Measurements from ENCODE around the gene STARD3NL. TPM values are rescaled to one million over a fixed set of nuclear protein-coding genes. Genes with fewer than 3 reads are reported as not detected.

STARD3NL gene
- total and polyA plus RNA-seq, 2 of the 13 experiments (the other 11 are each of a cell fraction or from before 2014, with no cell fraction given), result 37.3 to 42.3 TPM

DNA sequence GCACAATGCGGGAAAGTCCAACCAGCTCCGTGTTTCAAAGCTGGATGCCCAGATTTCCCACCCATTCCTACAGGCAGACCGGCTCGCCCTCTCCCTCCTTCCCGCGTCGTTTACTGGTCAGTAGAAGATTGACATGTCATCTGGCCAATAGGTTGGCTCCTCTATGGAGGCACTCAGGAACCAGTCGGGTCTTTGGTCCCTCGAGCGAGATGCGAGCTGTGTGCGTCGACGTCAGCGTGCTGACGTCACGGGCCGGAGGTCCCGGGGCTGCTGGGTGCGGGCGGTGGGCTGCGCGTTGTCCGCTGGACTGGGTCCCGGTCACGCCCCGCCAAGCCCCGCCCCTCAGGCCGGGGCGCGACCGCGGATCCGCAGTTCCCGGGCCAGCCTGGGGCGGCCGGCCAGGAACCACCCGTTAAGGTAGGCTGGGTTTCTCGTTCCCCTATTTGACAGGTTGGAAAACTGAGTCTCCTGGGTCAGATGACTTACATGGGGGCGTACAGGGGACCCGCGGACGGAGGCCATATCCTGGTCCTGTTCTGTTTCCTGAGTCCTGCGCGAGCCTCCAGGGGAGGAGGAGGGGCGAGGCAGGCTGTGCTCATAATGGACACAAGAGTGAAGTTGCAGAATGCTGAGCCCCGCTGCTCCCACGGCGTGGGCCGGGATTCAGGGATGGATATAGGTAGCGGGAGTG, at the start of gene STARD3NL (continued):
- TF ChIP-seq, protein P1, sequence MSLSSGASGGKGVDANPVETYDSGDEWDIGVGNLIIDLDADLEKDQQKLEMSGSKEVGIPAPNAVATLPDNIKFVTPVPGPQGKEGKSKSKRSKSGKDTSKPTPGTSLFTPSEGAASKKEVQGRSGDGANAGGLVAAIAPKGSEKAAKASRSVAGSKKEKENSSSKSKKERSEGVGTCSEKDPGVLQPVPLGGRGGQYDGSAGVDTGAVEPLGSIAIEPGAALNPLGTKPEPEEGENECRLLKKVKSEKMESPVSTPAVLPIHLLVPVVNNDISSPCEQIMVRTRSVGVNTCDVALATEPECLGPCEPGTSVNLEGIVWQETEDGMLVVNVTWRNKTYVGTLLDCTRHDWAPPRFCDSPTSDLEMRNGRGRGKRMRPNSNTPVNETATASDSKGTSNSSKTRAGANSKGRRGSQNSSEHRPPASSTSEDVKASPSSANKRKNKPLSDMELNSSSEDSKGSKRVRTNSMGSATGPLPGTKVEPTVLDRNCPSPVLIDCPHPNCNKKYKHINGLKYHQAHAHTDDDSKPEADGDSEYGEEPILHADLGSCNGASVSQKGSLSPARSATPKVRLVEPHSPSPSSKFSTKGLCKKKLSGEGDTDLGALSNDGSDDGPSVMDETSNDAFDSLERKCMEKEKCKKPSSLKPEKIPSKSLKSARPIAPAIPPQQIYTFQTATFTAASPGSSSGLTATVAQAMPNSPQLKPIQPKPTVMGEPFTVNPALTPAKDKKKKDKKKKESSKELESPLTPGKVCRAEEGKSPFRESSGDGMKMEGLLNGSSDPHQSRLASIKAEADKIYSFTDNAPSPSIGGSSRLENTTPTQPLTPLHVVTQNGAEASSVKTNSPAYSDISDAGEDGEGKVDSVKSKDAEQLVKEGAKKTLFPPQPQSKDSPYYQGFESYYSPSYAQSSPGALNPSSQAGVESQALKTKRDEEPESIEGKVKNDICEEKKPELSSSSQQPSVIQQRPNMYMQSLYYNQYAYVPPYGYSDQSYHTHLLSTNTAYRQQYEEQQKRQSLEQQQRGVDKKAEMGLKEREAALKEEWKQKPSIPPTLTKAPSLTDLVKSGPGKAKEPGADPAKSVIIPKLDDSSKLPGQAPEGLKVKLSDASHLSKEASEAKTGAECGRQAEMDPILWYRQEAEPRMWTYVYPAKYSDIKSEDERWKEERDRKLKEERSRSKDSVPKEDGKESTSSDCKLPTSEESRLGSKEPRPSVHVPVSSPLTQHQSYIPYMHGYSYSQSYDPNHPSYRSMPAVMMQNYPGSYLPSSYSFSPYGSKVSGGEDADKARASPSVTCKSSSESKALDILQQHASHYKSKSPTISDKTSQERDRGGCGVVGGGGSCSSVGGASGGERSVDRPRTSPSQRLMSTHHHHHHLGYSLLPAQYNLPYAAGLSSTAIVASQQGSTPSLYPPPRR (CRISPR knock-in tag; IDR thresholded peaks at IDR 0.05; ENCODE audit: borderline replicate concordance), result no peak
- no peak for TF ChIP-seq STAG1 (CRISPR knock-in tag; IDR thresholded peaks at IDR 0.05)
- TF ChIP-seq, protein P2, sequence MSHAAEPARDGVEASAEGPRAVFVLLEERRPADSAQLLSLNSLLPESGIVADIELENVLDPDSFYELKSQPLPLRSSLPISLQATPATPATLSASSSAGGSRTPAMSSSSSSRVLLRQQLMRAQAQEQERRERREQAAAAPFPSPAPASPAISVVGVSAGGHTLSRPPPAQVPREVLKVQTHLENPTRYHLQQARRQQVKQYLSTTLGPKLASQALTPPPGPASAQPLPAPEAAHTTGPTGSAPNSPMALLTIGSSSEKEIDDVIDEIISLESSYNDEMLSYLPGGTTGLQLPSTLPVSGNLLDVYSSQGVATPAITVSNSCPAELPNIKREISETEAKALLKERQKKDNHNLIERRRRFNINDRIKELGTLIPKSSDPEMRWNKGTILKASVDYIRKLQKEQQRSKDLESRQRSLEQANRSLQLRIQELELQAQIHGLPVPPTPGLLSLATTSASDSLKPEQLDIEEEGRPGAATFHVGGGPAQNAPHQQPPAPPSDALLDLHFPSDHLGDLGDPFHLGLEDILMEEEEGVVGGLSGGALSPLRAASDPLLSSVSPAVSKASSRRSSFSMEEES (CRISPR knock-in tag; IDR thresholded peaks at IDR 0.05), result peak; percentile 46; the same call in 1 of the 2 replicates
- 0 out of 2 replicates have a peak, but pooled peaks have one; percentile 57 for TF ChIP-seq GTF3A (CRISPR knock-in tag; conservative IDR thresholded peaks at IDR 0.05)
- no peak for TF ChIP-seq XBP1 (CRISPR knock-in tag; IDR thresholded peaks at IDR 0.05)
- TF ChIP-seq MAFF (IDR thresholded peaks at IDR 0.05; ENCODE audit: low read depth, low read length), result no peak
- 0 out of 2 replicates have a peak, but pooled peaks have one; percentile 25 for TF ChIP-seq KDM4B (CRISPR knock-in tag; IDR thresholded peaks at IDR 0.05)
- TF ChIP-seq, protein P3, sequence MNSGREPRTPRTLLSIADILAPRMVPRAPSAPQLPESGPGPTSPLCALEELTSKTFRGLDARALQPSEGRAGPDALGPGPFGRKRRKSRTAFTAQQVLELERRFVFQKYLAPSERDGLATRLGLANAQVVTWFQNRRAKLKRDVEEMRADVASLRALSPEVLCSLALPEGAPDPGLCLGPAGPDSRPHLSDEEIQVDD (CRISPR knock-in tag; IDR thresholded peaks at IDR 0.05; ENCODE audit: borderline replicate concordance), result no peak
- TF ChIP-seq HNRNPH1 (optimal IDR thresholded peaks at IDR 0.05; ENCODE audit: low read depth, low read length), result no peak
- TF ChIP-seq, protein P4, sequence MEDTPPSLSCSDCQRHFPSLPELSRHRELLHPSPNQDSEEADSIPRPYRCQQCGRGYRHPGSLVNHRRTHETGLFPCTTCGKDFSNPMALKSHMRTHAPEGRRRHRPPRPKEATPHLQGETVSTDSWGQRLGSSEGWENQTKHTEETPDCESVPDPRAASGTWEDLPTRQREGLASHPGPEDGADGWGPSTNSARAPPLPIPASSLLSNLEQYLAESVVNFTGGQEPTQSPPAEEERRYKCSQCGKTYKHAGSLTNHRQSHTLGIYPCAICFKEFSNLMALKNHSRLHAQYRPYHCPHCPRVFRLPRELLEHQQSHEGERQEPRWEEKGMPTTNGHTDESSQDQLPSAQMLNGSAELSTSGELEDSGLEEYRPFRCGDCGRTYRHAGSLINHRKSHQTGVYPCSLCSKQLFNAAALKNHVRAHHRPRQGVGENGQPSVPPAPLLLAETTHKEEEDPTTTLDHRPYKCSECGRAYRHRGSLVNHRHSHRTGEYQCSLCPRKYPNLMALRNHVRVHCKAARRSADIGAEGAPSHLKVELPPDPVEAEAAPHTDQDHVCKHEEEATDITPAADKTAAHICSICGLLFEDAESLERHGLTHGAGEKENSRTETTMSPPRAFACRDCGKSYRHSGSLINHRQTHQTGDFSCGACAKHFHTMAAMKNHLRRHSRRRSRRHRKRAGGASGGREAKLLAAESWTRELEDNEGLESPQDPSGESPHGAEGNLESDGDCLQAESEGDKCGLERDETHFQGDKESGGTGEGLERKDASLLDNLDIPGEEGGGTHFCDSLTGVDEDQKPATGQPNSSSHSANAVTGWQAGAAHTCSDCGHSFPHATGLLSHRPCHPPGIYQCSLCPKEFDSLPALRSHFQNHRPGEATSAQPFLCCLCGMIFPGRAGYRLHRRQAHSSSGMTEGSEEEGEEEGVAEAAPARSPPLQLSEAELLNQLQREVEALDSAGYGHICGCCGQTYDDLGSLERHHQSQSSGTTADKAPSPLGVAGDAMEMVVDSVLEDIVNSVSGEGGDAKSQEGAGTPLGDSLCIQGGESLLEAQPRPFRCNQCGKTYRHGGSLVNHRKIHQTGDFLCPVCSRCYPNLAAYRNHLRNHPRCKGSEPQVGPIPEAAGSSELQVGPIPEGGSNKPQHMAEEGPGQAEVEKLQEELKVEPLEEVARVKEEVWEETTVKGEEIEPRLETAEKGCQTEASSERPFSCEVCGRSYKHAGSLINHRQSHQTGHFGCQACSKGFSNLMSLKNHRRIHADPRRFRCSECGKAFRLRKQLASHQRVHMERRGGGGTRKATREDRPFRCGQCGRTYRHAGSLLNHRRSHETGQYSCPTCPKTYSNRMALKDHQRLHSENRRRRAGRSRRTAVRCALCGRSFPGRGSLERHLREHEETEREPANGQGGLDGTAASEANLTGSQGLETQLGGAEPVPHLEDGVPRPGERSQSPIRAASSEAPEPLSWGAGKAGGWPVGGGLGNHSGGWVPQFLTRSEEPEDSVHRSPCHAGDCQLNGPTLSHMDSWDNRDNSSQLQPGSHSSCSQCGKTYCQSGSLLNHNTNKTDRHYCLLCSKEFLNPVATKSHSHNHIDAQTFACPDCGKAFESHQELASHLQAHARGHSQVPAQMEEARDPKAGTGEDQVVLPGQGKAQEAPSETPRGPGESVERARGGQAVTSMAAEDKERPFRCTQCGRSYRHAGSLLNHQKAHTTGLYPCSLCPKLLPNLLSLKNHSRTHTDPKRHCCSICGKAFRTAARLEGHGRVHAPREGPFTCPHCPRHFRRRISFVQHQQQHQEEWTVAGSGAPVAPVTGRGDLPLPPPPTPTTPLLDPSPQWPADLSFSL (CRISPR knock-in tag; IDR thresholded peaks at IDR 0.05), result no peak
- no peak for TF ChIP-seq RBAK (CRISPR knock-in tag; IDR thresholded peaks at IDR 0.05)
- TF ChIP-seq ARHGAP35 (CRISPR knock-in tag; IDR thresholded peaks at IDR 0.05; ENCODE audit: borderline replicate concordance), result no peak
- TF ChIP-seq PHB2 (IDR thresholded peaks at IDR 0.05; ENCODE audit: partially characterized antibody), result no peak
- TF ChIP-seq ZNF839 (CRISPR knock-in tag; IDR thresholded peaks at IDR 0.05; ENCODE audit: borderline replicate concordance), result no peak
- TF ChIP-seq NR3C1 (CRISPR knock-in tag; IDR thresholded peaks at IDR 0.05), result no peak
- no peak for TF ChIP-seq SRSF9 (IDR thresholded peaks at IDR 0.05; ENCODE audit: borderline replicate concordance, insufficient read depth, low read depth, low read length, poor library complexity, severe bottlenecking)
